ENCODE results near the gene PIK3R3.

Gene PIK3R3

DNA sequence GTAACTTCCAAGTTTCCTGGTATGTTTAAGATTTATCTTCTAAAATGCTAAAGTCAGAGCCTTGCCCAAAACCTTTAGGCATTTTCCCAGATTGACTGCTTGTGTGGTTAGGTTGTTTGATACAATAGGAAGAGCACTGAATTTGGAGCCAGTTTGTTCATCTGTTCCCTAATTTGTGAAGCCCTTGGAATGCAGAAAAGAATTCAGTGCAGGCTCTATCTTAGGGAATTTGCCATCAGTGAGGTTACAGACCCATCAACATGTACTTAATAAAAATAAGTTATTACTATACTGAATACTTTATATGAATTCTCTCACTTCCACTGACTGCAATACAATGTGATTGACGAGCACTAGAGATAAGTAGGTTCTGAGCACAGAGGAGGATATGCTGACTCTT, 120.2 kb downstream of the PIK3R3 start:
- in situ Hi-C loops (cut with HindIII; ENCODE audit: low pct_ligation_motif_present, low pct_unique_long_range_greater_than_20kb, low sequenced_read_pairs), result no loop called here
- DNase-seq, result no peak

DNA sequence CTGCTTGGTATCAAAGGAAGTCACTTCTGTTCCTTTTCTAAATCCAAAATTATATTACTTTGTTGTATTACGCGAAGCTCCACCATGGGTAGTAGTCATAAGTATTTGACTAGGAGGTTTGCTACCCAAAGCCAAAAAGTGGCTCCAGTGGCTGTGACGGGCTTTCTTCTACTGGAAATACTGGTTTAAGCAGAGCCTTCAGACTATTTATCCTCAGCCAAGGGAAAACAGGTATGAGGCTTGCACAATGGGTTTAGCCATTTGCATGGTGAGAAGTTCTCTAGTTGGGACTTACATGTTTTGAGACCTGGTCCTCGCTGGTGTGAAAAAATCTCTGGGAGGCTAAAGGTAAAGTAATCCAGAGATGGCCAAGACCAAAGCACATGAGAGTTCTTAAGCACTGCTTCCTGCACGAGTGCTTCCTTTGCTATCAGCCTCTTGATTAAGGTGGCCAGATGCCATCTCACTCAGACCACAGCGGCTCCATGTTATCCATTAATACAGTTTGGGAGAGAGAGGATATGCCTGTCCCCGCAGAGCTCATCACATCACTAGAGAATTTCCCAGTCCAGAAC, 121.2 kb downstream of the PIK3R3 start:
- in situ Hi-C loops (cut with HindIII; ENCODE audit: low pct_ligation_motif_present, low pct_unique_long_range_greater_than_20kb, low sequenced_read_pairs), result no loop called here
- no peak for DNase-seq

- DNase-seq, result no peak
- in situ Hi-C loops (cut with HindIII; ENCODE audit: low pct_ligation_motif_present, low pct_unique_long_range_greater_than_20kb, low sequenced_read_pairs), result no loop called here
Measured at GRCh38 chr1:46010611-46011010, 121.8 kb downstream of the PIK3R3 start.

- DNase-seq, result no peak
- in situ Hi-C loops (cut with HindIII; ENCODE audit: low pct_ligation_motif_present, low pct_unique_long_range_greater_than_20kb, low sequenced_read_pairs), result no loop called here
Measured at GRCh38 chr1:46008585-46008984, 123.8 kb downstream of the PIK3R3 start.

GRCh38 chr1:46005594-46005993, 126.8 kb downstream of the PIK3R3 start:
- in situ Hi-C loops (cut with HindIII; ENCODE audit: low pct_ligation_motif_present, low pct_unique_long_range_greater_than_20kb, low sequenced_read_pairs), result no loop called here
- DNase-seq, result no peak

GRCh38 chr1:46004492-46004891, 127.9 kb downstream of the PIK3R3 start:
- in situ Hi-C loops (cut with HindIII; ENCODE audit: low pct_ligation_motif_present, low pct_unique_long_range_greater_than_20kb, low sequenced_read_pairs), result no loop called here
- no peak for DNase-seq

DNA sequence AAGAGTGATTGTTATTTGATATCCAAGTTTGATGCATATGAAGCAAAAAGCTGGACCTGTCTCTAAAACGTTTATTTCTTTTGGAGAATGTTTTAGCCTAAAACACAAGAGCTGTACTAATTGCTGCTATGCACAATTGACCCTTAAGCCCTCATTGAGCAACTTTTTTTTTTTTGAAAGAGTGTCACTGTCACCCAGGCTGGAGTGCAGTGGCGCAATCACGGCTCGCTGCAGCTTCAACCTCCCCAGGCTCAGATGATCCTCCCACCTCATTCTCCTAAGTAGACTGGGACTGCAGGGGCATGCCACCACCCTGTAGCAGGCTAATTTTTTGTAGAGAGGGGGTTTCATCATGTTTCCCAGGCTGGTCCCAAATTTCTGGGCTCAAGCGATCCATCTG, 129.1 kb downstream of the PIK3R3 start:
- no peak for DNase-seq
- in situ Hi-C loops (cut with HindIII; ENCODE audit: low pct_ligation_motif_present, low pct_unique_long_range_greater_than_20kb, low sequenced_read_pairs), result no loop called here

DNA sequence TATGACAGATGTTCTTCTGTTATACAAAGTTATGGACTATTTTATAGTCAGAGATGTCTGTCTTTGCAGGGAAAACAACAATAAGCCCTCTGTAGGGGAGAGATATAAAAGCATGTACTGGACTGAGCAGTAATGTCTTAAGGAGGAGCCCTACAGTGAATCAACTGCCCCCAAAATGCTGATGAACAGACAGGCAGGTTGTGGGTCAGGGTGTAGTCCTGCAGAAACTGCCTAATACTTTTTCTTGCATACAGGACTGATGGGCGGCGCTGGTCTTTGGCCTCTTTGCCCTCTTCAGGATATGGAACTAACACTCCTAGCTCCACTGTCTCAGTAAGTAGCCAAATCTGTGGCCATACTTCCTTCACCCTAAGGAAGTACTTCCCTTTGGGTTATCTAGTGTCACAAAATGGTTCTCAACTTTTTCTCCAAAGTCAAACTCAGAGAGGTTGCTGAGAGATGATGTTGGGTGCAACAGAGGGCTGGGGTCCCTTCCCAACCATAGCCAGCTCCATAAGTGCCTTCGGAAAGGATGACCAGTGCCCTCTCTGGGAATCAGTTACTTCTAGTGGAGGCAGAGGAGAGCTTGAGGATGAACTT, 129.8 kb downstream of the PIK3R3 start:
- no peak for DNase-seq
- in situ Hi-C loops (cut with HindIII; ENCODE audit: low pct_ligation_motif_present, low pct_unique_long_range_greater_than_20kb, low sequenced_read_pairs), result no loop called here

- in situ Hi-C loops (cut with HindIII; ENCODE audit: low pct_ligation_motif_present, low pct_unique_long_range_greater_than_20kb, low sequenced_read_pairs), result no loop called here
- no peak for DNase-seq
Measured at GRCh38 chr1:46001081-46001785, 131.2 kb downstream of the PIK3R3 start.

- in situ Hi-C loops (cut with HindIII; ENCODE audit: low pct_ligation_motif_present, low pct_unique_long_range_greater_than_20kb, low sequenced_read_pairs), result no loop called here
- DNase-seq, result no peak
Measured at GRCh38 chr1:45999507-45999906, 132.9 kb downstream of the PIK3R3 start.

GRCh38 chr1:45998020-45998617, 134.3 kb downstream of the PIK3R3 start:
- DNase-seq, result no peak
- in situ Hi-C loops (cut with HindIII; ENCODE audit: low pct_ligation_motif_present, low pct_unique_long_range_greater_than_20kb, low sequenced_read_pairs), result no loop called here

DNA sequence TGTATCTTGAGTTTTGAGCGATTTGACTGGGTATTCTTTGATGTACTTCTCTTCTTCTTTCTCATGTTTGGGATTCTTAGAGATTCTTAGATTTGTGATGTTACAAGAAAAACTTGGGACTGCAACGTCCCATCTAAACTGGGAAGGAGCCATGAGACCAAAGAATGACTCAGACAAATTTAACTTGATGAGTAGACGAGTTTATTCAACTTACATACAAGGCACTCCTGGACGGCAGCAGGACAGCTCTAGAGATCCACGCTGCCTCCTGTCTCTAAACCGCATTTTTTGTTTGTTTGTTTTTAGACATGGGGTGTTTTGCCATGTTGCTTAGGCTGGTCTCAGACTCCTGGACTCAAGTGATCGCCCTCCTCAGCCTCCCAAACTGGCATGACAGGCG, 137.1 kb downstream of the PIK3R3 start:
- DNase-seq, result no peak
- in situ Hi-C loops (cut with HindIII; ENCODE audit: low pct_ligation_motif_present, low pct_unique_long_range_greater_than_20kb, low sequenced_read_pairs), result no loop called here

DNA sequence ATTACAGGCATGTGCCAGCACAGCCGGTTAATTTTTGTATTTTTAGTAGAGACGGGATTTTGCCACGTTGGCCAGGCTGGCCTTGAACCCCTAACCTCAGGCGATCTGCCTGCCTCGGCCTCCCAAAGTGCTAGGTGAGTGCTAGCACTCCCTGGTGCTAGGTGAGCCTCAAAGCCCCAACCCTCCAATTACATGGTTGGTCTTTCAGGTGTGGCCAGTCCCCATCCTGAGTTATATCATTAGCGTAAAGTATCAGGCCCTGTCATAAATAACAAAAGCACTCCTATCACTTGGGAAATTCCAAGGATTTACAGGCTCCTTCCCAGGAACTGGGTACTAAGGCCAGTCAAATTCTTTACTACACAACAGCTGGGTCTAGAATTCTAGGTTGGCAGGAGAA, 138.0 kb downstream of the PIK3R3 start:
- in situ Hi-C loops (cut with HindIII; ENCODE audit: low pct_ligation_motif_present, low pct_unique_long_range_greater_than_20kb, low sequenced_read_pairs), result no loop called here
- DNase-seq, result no peak
